ENCODE data around the gene IYD. TPM values are rescaled to one million over a fixed set of nuclear protein-coding genes. Genes with fewer than 3 reads are reported as not detected.
A peak's percentile ranks its signal among the peaks of the same experiment; 100 is the strongest.
"Not testable (repeated sequence)": the region's sequence is repeated elsewhere in the genome, so short reads cannot be mapped to it uniquely, and the experiment has no call there.

IYD gene
- total RNA-seq, 1 donor from 2014 or later: under 0.01 TPM

GRCh38 chr6:150352321-150353296, 16.2 kb upstream of the IYD start:
- DNase-seq (ENCODE audit: low read depth in 2 of 2): peak in 1 of 2 donors; percentile 15

GRCh38 chr6:150353445-150353844, 15.4 kb upstream of the IYD start:
- DNase-seq (ENCODE audit: low read depth in 2 of 2): no peak

GRCh38 chr6:150354754-150355571, 13.8 kb upstream of the IYD start:
- DNase-seq (ENCODE audit: low read depth in 2 of 2): no peak

GRCh38 chr6:150355932-150356331, 12.9 kb upstream of the IYD start:
- DNase-seq (ENCODE audit: low read depth in 2 of 2): no peak

- peak in 1 of 2 donors; percentile 20 for DNase-seq (ENCODE audit: low read depth in 2 of 2)
Observed at GRCh38 chr6:150361876-150362275, 6.9 kb upstream of the IYD start.

- no peak for DNase-seq (ENCODE audit: low read depth in 2 of 2)
Observed at GRCh38 chr6:150363733-150364132, 5.1 kb upstream of the IYD start.

- no peak for DNase-seq (ENCODE audit: low read depth in 2 of 2)
Observed at GRCh38 chr6:150366118-150366778, 2.6 kb upstream of the IYD start.

- DNase-seq (ENCODE audit: low read depth in 2 of 2): no peak
Observed at GRCh38 chr6:150369408-150369807, 596 bp downstream of the IYD start.

- DNase-seq (ENCODE audit: low read depth in 2 of 2): no peak
Observed at GRCh38 chr6:150370112-150370511, 1.3 kb downstream of the IYD start.

- DNase-seq (ENCODE audit: low read depth in 2 of 2): no peak
Observed at GRCh38 chr6:150371356-150371755, 2.5 kb downstream of the IYD start.

- DNase-seq (ENCODE audit: low read depth in 2 of 2): no peak
Observed at GRCh38 chr6:150372051-150372450, 3.2 kb downstream of the IYD start.

GRCh38 chr6:150373260-150373701, 4.5 kb downstream of the IYD start:
- DNase-seq (ENCODE audit: low read depth in 2 of 2): no peak

- not testable (repeated sequence) for DNase-seq (ENCODE audit: low read depth in 2 of 2)
Observed at GRCh38 chr6:150374346-150374745, 5.5 kb downstream of the IYD start.

GRCh38 chr6:150377211-150377781, 8.5 kb downstream of the IYD start:
- no peak for DNase-seq (ENCODE audit: low read depth in 2 of 2)

GRCh38 chr6:150380256-150380655, 11.4 kb downstream of the IYD start:
- no peak for DNase-seq (ENCODE audit: low read depth in 2 of 2)

- no peak for DNase-seq (ENCODE audit: low read depth in 2 of 2)
Observed at GRCh38 chr6:150382171-150382570, 13.4 kb downstream of the IYD start.

GRCh38 chr6:150391414-150391813, 22.6 kb downstream of the IYD start:
- no peak for DNase-seq (ENCODE audit: low read depth in 2 of 2)

GRCh38 chr6:150391890-150392289, 23.1 kb downstream of the IYD start:
- DNase-seq (ENCODE audit: low read depth in 2 of 2): no peak

GRCh38 chr6:150392452-150393220, 23.8 kb downstream of the IYD start:
- DNase-seq (ENCODE audit: low read depth in 2 of 2): no peak

- DNase-seq (ENCODE audit: low read depth in 2 of 2): no peak
Observed at GRCh38 chr6:150394053-150394898, 25.5 kb downstream of the IYD start.
